ENCODE results near the gene NFS1. TPM values are rescaled to one million over a fixed set of nuclear protein-coding genes. Genes with fewer than 3 reads are reported as not detected.

The NFS1 gene
- 20.4 and 28.0 TPM in 2 replicates for total RNA-seq

GRCh38 chr20:35699127-35699956 is at the start of gene NFS1, which contains the start of gene ROMO1:
TSS of gene NFS1 (minus strand) at chr20:35699352. CDS start at chr20:35699288, 64 bp downstream.
TSS of gene ROMO1 (plus strand) at chr20:35699405. CDS start at chr20:35699633, 228 bp downstream.

GRCh38 chr20:35741892-35742740 is 43.0 kb upstream of the NFS1 start, which contains the start of gene RBM39:
TSS of gene RBM39 (minus strand) at chr20:35742260. CDS start at chr20:35740874, 1,386 bp downstream.

GRCh38 chr20:35664466-35665206 is 34.5 kb downstream of the NFS1 start, which contains the start of the genes CPNE1 and RBM12:
TSS of gene CPNE1 (minus strand) at chr20:35664900. CDS start at chr20:35632923, 31,977 bp downstream.
TSS of gene RBM12 (minus strand) at chr20:35664900. CDS start at chr20:35655322, 9,578 bp downstream.

Other genes starting within 250 kb of the NFS1 start
- 51.2 and 62.8 TPM in 2 replicates for gene CEP250, start 243.8 kb downstream of the NFS1 start, total RNA-seq
- gene C20orf173, start 169.7 kb downstream of the NFS1 start, total RNA-seq, result not detected in 2 replicates
- 286 and 388 TPM in 2 replicates for gene ERGIC3, start 157.3 kb downstream of the NFS1 start, total RNA-seq
- gene SPAG4, start 83.5 kb downstream of the NFS1 start, total RNA-seq, result 6.0 and 12.7 TPM in 2 replicates
- gene CPNE1, start 34.5 kb downstream of the NFS1 start, total RNA-seq, result 93.1 and 95.8 TPM in 2 replicates
- gene RBM12, start 34.5 kb downstream of the NFS1 start, total RNA-seq, result 35.9 and 49.8 TPM in 2 replicates
- 162 and 235 TPM in 2 replicates for gene ROMO1, start 53 bp upstream of the NFS1 start, total RNA-seq
- 366 and 378 TPM in 2 replicates for gene RBM39, start 42.9 kb upstream of the NFS1 start, total RNA-seq
- gene PHF20, start 72.7 kb upstream of the NFS1 start, total RNA-seq, result 26.2 and 29.2 TPM in 2 replicates

All from uterine smooth muscle cell (primary cell).